Neural crest cell (in vitro differentiated cells): ENCODE results near the gene EPB41L4A. TPM values are rescaled to one million over a fixed set of nuclear protein-coding genes. Genes with fewer than 3 reads are reported as not detected.
"Not testable (repeated sequence)": the region's sequence is repeated elsewhere in the genome, so short reads cannot be mapped to it uniquely, and the experiment has no call there.

ENCODE experiments used
- DNase-seq: peaks from one replicate; pipeline ENCODE4 v3.0.0; 2021; ENCODE audit warnings: low read depth, mixed read lengths, low spot score
- H3K27ac Mint-ChIP-seq: one replicate; pipeline ENCODE4 v1.8.0; 2021; ENCODE audit warnings: mild to moderate bottlenecking, mixed read lengths; ENCODE audit not compliant: unreplicated experiment
- H3K27me3 Mint-ChIP-seq: 2 replicates; pipeline ENCODE4 v1.8.0; 2021; ENCODE audit warnings: low read depth, mild to moderate bottlenecking, mixed read lengths
- H3K36me3 Mint-ChIP-seq: 2 replicates; pipeline ENCODE4 v1.8.0; 2021; ENCODE audit warnings: low read depth, mild to moderate bottlenecking, mixed read lengths
- H3K4me1 Mint-ChIP-seq: 2 replicates; pipeline ENCODE4 v1.8.0; 2021; ENCODE audit warnings: mixed read lengths
- H3K4me3 Mint-ChIP-seq: one replicate; pipeline ENCODE4 v1.8.0; 2021; ENCODE audit warnings: mild to moderate bottlenecking, mixed read lengths
- H3K9me3 Mint-ChIP-seq: 2 replicates; pipeline ENCODE4 v1.8.0; 2021; ENCODE audit warnings: mixed read lengths
- CTCF ChIP-seq: fragments of 200-600 bp; sonication (generic); conservative IDR thresholded peaks from 2 replicates; pipeline ENCODE4 v1.5.0; 2021; ENCODE audit warnings: antibody characterized with exemption, mild to moderate bottlenecking
- total RNA-seq: library from RNA; stranded (reverse); gene quantifications from 2 replicates; pipeline ENCODE4 v1.2.1, GENCODE V29; 2021

The EPB41L4A gene
- total RNA-seq, 1 donor from 2014 or later, result 10.8 TPM

GRCh38 chr5:112230606-112231005 is 188.5 kb downstream of the EPB41L4A start:
- Mint-ChIP-seq H3K27ac (no peak overlapping the region), H3K4me1 (no peaks in the 10 kb centered on the region)

GRCh38 chr5:112228667-112229066 is 190.4 kb downstream of the EPB41L4A start:
- no peak for DNase-seq

More at GRCh38 chr5:112230606-112231005, 188.5 kb downstream of the EPB41L4A start:
- Mint-ChIP-seq H3K9me3 (no peaks in the 10 kb centered on the region), H3K36me3 (no peaks in the 10 kb centered on the region), H3K27me3 (no peaks in the 10 kb centered on the region), H3K4me3 (no peak overlapping the region)
- no peak for TF ChIP-seq CTCF
- no peak for DNase-seq

GRCh38 chr5:112227911-112228631 is 191.0 kb downstream of the EPB41L4A start:
- no peaks in the 10 kb centered on the region for H3K4me1 Mint-ChIP-seq
- TF ChIP-seq CTCF, result no peak
- no peak overlapping the region for H3K4me3 Mint-ChIP-seq
- no peaks in the 10 kb centered on the region for H3K36me3 Mint-ChIP-seq
- no peaks in the 10 kb centered on the region for H3K9me3 Mint-ChIP-seq
- no peak overlapping the region for H3K27ac Mint-ChIP-seq
- H3K27me3 Mint-ChIP-seq, result no peaks in the 10 kb centered on the region
- DNase-seq, result no peak

More at GRCh38 chr5:112228667-112229066, 190.4 kb downstream of the EPB41L4A start:
- TF ChIP-seq CTCF, result no peak
- no peaks in the 10 kb centered on the region for H3K36me3 Mint-ChIP-seq
- H3K4me3 Mint-ChIP-seq, result no peak overlapping the region
- H3K27ac Mint-ChIP-seq, result no peak overlapping the region
- no peaks in the 10 kb centered on the region for H3K9me3 Mint-ChIP-seq
- H3K27me3 Mint-ChIP-seq, result no peaks in the 10 kb centered on the region
- no peaks in the 10 kb centered on the region for H3K4me1 Mint-ChIP-seq

GRCh38 chr5:112226215-112226614 is 192.9 kb downstream of the EPB41L4A start:
- Mint-ChIP-seq H3K4me1 (no peaks in the 10 kb centered on the region), H3K9me3 (no peaks in the 10 kb centered on the region), H3K4me3 (no peak overlapping the region), H3K27ac (no peak overlapping the region), H3K36me3 (no peaks in the 10 kb centered on the region), H3K27me3 (no peaks in the 10 kb centered on the region)
- TF ChIP-seq CTCF, result no peak
- DNase-seq, result no peak

GRCh38 chr5:112222997-112223396 is 196.1 kb downstream of the EPB41L4A start:
- H3K36me3 Mint-ChIP-seq, H3K27me3 Mint-ChIP-seq, H3K27ac Mint-ChIP-seq, H3K4me3 Mint-ChIP-seq, H3K4me1 Mint-ChIP-seq, DNase-seq, H3K9me3 Mint-ChIP-seq: not testable (repeated sequence)

GRCh38 chr5:112221128-112221527 is 197.9 kb downstream of the EPB41L4A start:
- TF ChIP-seq CTCF, result no peak
- Mint-ChIP-seq H3K27ac (no peak overlapping the region), H3K27me3 (no peaks in the 10 kb centered on the region), H3K9me3 (no peaks in the 10 kb centered on the region), H3K36me3 (no peaks in the 10 kb centered on the region), H3K4me3 (no peak overlapping the region), H3K4me1 (no peaks in the 10 kb centered on the region)
- no peak for DNase-seq
